HuH-7 (cell line): Measurements from ENCODE around the gene SUGCT.

Experiments used
- DNase-seq: peaks from one replicate; pipeline ENCODE4 v3.0.0; 2011; ENCODE audit warnings: low spot score

SUGCT gene

GRCh38 chr7:40676221-40676620 is 541.4 kb downstream of the SUGCT start:
- no peak for DNase-seq

GRCh38 chr7:40680657-40681056 is 545.9 kb downstream of the SUGCT start:
- peak; percentile 59 for DNase-seq

- DNase-seq, result no peak
Observed at GRCh38 chr7:40682696-40683095, 547.9 kb downstream of the SUGCT start.

GRCh38 chr7:40694026-40694809 is 559.4 kb downstream of the SUGCT start:
- no peak for DNase-seq

GRCh38 chr7:40694991-40695390 is 560.2 kb downstream of the SUGCT start:
- no peak for DNase-seq

GRCh38 chr7:40697653-40698052 is 562.8 kb downstream of the SUGCT start:
- DNase-seq, result no peak

GRCh38 chr7:40698214-40698920 is 563.6 kb downstream of the SUGCT start:
- DNase-seq, result no peak

GRCh38 chr7:40698921-40699260 is 564.1 kb downstream of the SUGCT start:
- DNase-seq, result no peak

GRCh38 chr7:40700653-40701421 is 566.0 kb downstream of the SUGCT start:
- no peak for DNase-seq

- no peak for DNase-seq
Observed at GRCh38 chr7:40701836-40702551, 567.2 kb downstream of the SUGCT start.

- DNase-seq, result no peak
Observed at GRCh38 chr7:40704172-40704571, 569.4 kb downstream of the SUGCT start.

GRCh38 chr7:40706829-40707228 is 572.0 kb downstream of the SUGCT start:
- no peak for DNase-seq

GRCh38 chr7:40709062-40709964 is 574.5 kb downstream of the SUGCT start:
- no peak for DNase-seq

GRCh38 chr7:40711706-40712105 is 576.9 kb downstream of the SUGCT start:
- DNase-seq, result no peak

- DNase-seq, result no peak
Observed at GRCh38 chr7:40714363-40715052, 579.7 kb downstream of the SUGCT start.

- no peak for DNase-seq
Observed at GRCh38 chr7:40715053-40715430, 580.2 kb downstream of the SUGCT start.

- no peak for DNase-seq
Observed at GRCh38 chr7:40716052-40716451, 581.2 kb downstream of the SUGCT start.

GRCh38 chr7:40717242-40717641 is 582.4 kb downstream of the SUGCT start:
- DNase-seq, result no peak

GRCh38 chr7:40720416-40720815 is 585.6 kb downstream of the SUGCT start:
- no peak for DNase-seq

GRCh38 chr7:40721342-40721949 is 586.6 kb downstream of the SUGCT start:
- no peak for DNase-seq
